Measurements from ENCODE around the gene BTBD17.
A peak's percentile ranks its signal among the peaks of the same experiment; 100 is the strongest.

The BTBD17 gene

DNA sequence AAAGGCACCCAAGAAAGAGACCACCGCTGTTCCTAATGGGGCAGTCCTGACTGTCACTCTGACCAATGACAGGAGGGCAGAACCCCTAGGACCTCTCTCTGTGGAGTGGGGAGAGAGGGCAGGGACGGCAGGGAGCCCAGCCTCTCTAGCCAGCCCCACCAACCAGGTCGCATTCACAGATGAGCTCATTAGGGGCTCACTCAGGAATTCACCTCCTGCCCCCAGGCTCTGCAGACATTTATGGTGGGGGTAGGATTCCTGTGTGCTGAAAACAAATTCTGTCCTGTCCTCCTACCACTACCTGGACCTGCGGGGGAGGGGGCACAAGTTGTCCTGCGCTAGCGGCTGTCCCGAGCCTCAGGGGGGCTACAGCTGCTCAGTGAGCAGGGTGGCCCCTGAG, 42.5 kb upstream of the BTBD17 start:
- Histone ChIP-seq H3K4me3 (ENCODE audit: low read length, poor library complexity, severe bottlenecking) (no peak overlapping the region), H3K4me2 (ENCODE audit: low read depth, low read length, poor library complexity, severe bottlenecking) (no peak overlapping the region), H2AFZ (ENCODE audit: low read length) (no peak overlapping the region), H4K20me1 (ENCODE audit: insufficient read depth, low read length, poor library complexity, severe bottlenecking) (no peaks in the 10 kb centered on the region), H3K9ac (ENCODE audit: low read depth, low read length, poor library complexity, severe bottlenecking) (no peak overlapping the region), H3K27me3 (ENCODE audit: insufficient read depth, low read length, poor library complexity, severe bottlenecking) (no peaks in the 10 kb centered on the region), H3K4me1 (ENCODE audit: insufficient read depth, low read length, poor library complexity, severe bottlenecking) (peaks cover 15% of the 10 kb centered on the region), H3F3A (ENCODE audit: low read depth) (no peaks in the 10 kb centered on the region), H3K36me3 (ENCODE audit: insufficient read depth, low read length) (no peaks in the 10 kb centered on the region), H3K9me2 (replicated peaks; ENCODE audit: low read depth, low read length) (no peaks in the 10 kb centered on the region), H3K79me2 (ENCODE audit: insufficient read depth, low read length) (no peaks in the 10 kb centered on the region), H3K9me3 (ENCODE audit: insufficient read depth, low read depth, low read length) (no peaks in the 10 kb centered on the region)
- no peak for TF ChIP-seq EZH2phosphoT487 (IDR thresholded peaks at IDR 0.05; ENCODE audit: borderline replicate concordance)
- TF ChIP-seq, protein P1, sequence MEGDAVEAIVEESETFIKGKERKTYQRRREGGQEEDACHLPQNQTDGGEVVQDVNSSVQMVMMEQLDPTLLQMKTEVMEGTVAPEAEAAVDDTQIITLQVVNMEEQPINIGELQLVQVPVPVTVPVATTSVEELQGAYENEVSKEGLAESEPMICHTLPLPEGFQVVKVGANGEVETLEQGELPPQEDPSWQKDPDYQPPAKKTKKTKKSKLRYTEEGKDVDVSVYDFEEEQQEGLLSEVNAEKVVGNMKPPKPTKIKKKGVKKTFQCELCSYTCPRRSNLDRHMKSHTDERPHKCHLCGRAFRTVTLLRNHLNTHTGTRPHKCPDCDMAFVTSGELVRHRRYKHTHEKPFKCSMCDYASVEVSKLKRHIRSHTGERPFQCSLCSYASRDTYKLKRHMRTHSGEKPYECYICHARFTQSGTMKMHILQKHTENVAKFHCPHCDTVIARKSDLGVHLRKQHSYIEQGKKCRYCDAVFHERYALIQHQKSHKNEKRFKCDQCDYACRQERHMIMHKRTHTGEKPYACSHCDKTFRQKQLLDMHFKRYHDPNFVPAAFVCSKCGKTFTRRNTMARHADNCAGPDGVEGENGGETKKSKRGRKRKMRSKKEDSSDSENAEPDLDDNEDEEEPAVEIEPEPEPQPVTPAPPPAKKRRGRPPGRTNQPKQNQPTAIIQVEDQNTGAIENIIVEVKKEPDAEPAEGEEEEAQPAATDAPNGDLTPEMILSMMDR (conservative IDR thresholded peaks at IDR 0.05; ENCODE audit: low read length) = no peak

DNA sequence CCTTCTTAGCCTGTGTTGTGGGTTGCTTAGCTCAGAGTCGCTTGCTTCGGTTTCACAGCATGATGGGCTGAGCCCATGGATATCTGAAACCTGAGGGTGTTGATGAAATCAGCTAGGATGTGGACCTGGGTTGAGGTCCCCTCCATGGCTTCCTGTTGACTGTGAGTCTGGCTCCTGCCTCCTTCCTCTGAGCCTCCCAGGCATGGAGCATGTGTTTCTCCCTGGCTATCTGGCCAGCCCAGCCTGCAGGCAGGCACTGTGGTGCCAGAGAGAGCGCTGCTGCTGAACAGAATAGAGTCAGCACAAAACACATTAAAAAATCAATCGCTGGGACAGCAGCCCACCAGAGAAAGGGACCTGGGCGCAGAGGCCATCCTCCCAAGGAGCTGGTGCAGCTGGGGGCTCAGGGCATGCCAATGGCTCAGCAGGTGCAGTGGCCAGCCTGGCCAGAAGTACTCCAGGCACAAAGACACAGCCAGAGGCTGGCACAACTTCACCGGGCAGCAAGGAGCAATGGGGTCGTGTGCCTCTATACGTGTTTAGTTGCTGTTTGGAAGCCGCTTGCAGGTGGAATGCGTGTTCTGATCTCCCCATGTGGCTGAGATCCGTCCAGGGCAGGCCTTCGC, 42.0 kb upstream of the BTBD17 start:
- H3K9me2 ChIP-seq (replicated peaks; ENCODE audit: low read depth, low read length) = no peaks in the 10 kb centered on the region
- no peak overlapping the region for H2AFZ ChIP-seq (ENCODE audit: low read length)
- H3K4me1 ChIP-seq (ENCODE audit: insufficient read depth, low read length, poor library complexity, severe bottlenecking) = peaks cover 12% of the 10 kb centered on the region
- no peak for TF ChIP-seq EZH2phosphoT487 (IDR thresholded peaks at IDR 0.05; ENCODE audit: borderline replicate concordance)
- TF ChIP-seq, protein P1 (conservative IDR thresholded peaks at IDR 0.05; ENCODE audit: low read length) = no peak
- H4K20me1 ChIP-seq (ENCODE audit: insufficient read depth, low read length, poor library complexity, severe bottlenecking) = no peaks in the 10 kb centered on the region
- no peak overlapping the region for H3K9ac ChIP-seq (ENCODE audit: low read depth, low read length, poor library complexity, severe bottlenecking)
- no peaks in the 10 kb centered on the region for H3K36me3 ChIP-seq (ENCODE audit: insufficient read depth, low read length)
- no peaks in the 10 kb centered on the region for H3K27me3 ChIP-seq (ENCODE audit: insufficient read depth, low read length, poor library complexity, severe bottlenecking)
- H3K4me3 ChIP-seq (ENCODE audit: low read length, poor library complexity, severe bottlenecking) = no peak overlapping the region
- peak overlapping the region; percentile 8 for H3K4me2 ChIP-seq (ENCODE audit: low read depth, low read length, poor library complexity, severe bottlenecking)
- H3K9me3 ChIP-seq (ENCODE audit: insufficient read depth, low read depth, low read length) = no peaks in the 10 kb centered on the region
- no peaks in the 10 kb centered on the region for H3F3A ChIP-seq (ENCODE audit: low read depth)
- no peaks in the 10 kb centered on the region for H3K79me2 ChIP-seq (ENCODE audit: insufficient read depth, low read length)

- Histone ChIP-seq H3K36me3 (ENCODE audit: insufficient read depth, low read length) (no peaks in the 10 kb centered on the region), H3K9ac (ENCODE audit: low read depth, low read length, poor library complexity, severe bottlenecking) (no peak overlapping the region), H3K27me3 (ENCODE audit: insufficient read depth, low read length, poor library complexity, severe bottlenecking) (no peaks in the 10 kb centered on the region), H4K20me1 (ENCODE audit: insufficient read depth, low read length, poor library complexity, severe bottlenecking) (no peaks in the 10 kb centered on the region), H2AFZ (ENCODE audit: low read length) (no peak overlapping the region), H3K9me2 (replicated peaks; ENCODE audit: low read depth, low read length) (no peaks in the 10 kb centered on the region), H3F3A (ENCODE audit: low read depth) (no peaks in the 10 kb centered on the region), H3K9me3 (ENCODE audit: insufficient read depth, low read depth, low read length) (no peaks in the 10 kb centered on the region), H3K4me2 (ENCODE audit: low read depth, low read length, poor library complexity, severe bottlenecking) (no peak overlapping the region), H3K79me2 (ENCODE audit: insufficient read depth, low read length) (no peaks in the 10 kb centered on the region), H3K4me1 (ENCODE audit: insufficient read depth, low read length, poor library complexity, severe bottlenecking) (peaks cover 5% of the 10 kb centered on the region), H3K4me3 (ENCODE audit: low read length, poor library complexity, severe bottlenecking) (no peak overlapping the region)
- no peak for TF ChIP-seq EZH2phosphoT487 (IDR thresholded peaks at IDR 0.05; ENCODE audit: borderline replicate concordance)
- TF ChIP-seq, protein P1 (conservative IDR thresholded peaks at IDR 0.05; ENCODE audit: low read length) = no peak
These were observed 40.4 kb upstream of the BTBD17 start for GRCh38 chr17:74402048-74402447.

Data from Loucy (cell line).